Measurements from ENCODE around the gene PTDSS2. TPM values are rescaled to one million over a fixed set of nuclear protein-coding genes. Genes with fewer than 3 reads are reported as not detected.
"Not testable (repeated sequence)": the region's sequence is repeated elsewhere in the genome, so short reads cannot be mapped to it uniquely, and the experiment has no call there.

PTDSS2 gene
- total RNA-seq, 2 donors from 2014 or later, result 26.8 to 32.5 TPM

DNA sequence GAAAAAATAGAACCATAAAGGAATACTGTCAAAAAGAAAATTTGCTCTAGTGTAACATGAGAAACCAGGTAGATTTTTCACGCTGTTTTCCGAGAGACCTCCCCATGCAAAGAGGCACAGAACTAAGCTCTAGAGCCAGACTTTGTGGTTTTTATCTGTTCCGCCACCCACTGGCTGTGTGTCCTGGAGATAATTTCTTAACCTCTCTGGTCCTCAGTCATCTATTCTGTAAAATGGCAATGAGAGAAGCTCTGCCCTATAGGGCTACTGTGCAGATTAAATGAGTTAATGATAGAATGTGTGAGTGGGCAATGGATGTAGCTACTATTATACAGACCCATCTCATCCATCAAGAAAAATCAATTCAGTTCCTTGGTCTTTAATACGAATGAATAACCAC is 25.8 kb upstream of the PTDSS2 start:
- no peaks in the 10 kb centered on the region for H3K36me3 ChIP-seq
- H3K4me1 ChIP-seq, result no peaks in the 10 kb centered on the region
- no peak overlapping the region for H3K4me3 ChIP-seq
- TF ChIP-seq, protein P1, sequence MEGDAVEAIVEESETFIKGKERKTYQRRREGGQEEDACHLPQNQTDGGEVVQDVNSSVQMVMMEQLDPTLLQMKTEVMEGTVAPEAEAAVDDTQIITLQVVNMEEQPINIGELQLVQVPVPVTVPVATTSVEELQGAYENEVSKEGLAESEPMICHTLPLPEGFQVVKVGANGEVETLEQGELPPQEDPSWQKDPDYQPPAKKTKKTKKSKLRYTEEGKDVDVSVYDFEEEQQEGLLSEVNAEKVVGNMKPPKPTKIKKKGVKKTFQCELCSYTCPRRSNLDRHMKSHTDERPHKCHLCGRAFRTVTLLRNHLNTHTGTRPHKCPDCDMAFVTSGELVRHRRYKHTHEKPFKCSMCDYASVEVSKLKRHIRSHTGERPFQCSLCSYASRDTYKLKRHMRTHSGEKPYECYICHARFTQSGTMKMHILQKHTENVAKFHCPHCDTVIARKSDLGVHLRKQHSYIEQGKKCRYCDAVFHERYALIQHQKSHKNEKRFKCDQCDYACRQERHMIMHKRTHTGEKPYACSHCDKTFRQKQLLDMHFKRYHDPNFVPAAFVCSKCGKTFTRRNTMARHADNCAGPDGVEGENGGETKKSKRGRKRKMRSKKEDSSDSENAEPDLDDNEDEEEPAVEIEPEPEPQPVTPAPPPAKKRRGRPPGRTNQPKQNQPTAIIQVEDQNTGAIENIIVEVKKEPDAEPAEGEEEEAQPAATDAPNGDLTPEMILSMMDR (IDR thresholded peaks at IDR 0.05), result no peak
- peaks cover 0 to 4% of the 10 kb centered on the region in 2 donors for H3K9me3 ChIP-seq
- H3K27ac ChIP-seq, result no peak overlapping the region
- peaks cover 0 to under 1% of the 10 kb centered on the region in 2 donors for H3K27me3 ChIP-seq
- no peak for DNase-seq (ENCODE audit: low spot score)

DNA sequence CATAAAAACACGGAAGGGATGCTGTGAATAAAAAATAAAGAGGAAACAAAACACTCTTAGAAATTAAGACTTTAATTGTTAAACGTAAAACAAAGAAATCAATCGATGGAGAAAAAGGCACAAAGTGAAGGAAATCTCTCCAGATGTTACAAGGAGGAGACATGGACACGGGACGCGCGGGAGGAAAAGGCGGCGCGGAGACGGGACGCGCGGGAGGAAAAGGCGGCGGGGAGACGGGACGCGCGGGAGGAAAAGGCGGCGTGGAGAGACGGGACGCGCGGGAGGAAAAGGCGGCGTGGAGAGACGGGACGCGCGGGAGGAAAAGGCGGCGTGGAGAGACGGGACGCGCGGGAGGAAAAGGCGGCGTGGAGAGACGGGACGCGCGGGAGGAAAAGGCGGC is 25.3 kb upstream of the PTDSS2 start:
- not testable (repeated sequence) for H3K9me3 ChIP-seq; DNase-seq (ENCODE audit: low spot score); H3K27me3 ChIP-seq; H3K4me3 ChIP-seq; H3K27ac ChIP-seq; H3K4me1 ChIP-seq; H3K36me3 ChIP-seq

DNA sequence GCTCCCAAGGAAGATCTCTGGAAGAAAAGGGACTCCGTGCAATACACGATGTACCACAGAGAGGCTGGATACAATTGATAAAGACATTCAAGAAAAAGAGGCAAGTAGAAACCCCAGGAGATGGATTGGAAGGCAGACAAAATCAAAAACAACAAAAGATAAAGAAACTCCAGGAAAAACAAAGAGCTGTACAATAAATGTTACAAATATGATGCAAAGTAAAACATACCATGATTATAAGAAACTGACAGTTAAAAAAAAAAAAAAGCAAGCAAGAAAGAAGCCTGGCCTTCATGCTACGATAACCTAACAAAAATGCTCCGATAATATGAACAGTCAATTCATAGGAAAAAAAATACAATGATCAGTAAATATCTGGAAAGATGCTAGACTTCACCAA is 24.8 kb upstream of the PTDSS2 start:
- Histone ChIP-seq H3K27ac (no peak overlapping the region), H3K4me1 (no peaks in the 10 kb centered on the region), H3K27me3 (no peaks in the 10 kb centered on the region), H3K4me3 (no peak overlapping the region), H3K9me3 (peaks cover 0 to 4% of the 10 kb centered on the region in 2 donors), H3K36me3 (no peaks in the 10 kb centered on the region)
- TF ChIP-seq, protein P1 (IDR thresholded peaks at IDR 0.05), result no peak
- no peak for DNase-seq (ENCODE audit: low spot score)

DNA sequence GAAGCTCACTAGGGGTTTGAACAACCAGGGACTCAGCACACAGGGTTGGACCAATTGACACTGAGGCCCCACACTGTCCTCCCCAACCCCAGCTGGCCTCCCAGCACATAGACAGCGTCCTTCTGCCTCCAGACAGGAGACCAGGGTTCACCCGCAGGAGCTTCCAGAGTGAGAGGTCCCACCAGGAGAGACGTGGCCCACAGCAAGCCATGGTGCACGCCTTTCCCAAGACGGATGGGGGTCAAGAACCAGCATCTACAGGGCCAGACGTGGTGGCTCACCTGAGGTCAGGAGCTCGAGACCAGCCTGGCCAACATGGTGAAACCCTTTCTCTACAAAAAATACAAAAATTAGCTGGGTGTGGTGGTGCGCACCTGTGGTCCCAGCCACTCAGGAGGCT is 23.2 kb upstream of the PTDSS2 start:
- TF ChIP-seq, protein P1 (IDR thresholded peaks at IDR 0.05), result no peak
- H3K9me3 ChIP-seq, result peaks cover 0 to 4% of the 10 kb centered on the region in 2 donors
- no peaks in the 10 kb centered on the region for H3K27me3 ChIP-seq
- H3K36me3 ChIP-seq, result no peaks in the 10 kb centered on the region
- no peak overlapping the region for H3K27ac ChIP-seq
- H3K4me1 ChIP-seq, result no peaks in the 10 kb centered on the region
- DNase-seq (ENCODE audit: low spot score), result no peak
- no peak overlapping the region for H3K4me3 ChIP-seq

DNA sequence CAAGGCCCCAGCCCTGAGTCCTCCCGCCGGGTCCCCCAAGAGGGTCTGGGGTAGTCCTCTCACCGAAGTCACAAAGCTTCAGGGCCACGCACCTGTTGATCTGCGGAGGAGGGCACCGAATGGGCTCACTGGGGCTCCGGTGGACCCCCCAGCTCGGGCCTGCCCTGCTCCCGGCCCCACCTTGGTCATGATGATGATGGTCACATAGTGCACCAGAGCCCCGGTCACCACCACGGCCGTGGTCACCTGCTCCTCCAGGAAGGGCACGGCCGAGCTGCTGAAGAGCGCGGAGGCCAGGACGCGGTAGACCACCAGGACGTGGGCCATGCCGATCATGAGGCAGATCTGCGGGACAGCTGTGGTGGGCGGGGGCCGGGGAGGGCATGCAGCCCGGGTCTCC is 21.8 kb upstream of the PTDSS2 start:
- no peak for DNase-seq (ENCODE audit: low spot score)
- Histone ChIP-seq H3K27ac (no peak overlapping the region), H3K4me1 (no peaks in the 10 kb centered on the region), H3K27me3 (no peaks in the 10 kb centered on the region), H3K9me3 (peaks cover 0 to 4% of the 10 kb centered on the region in 2 donors), H3K36me3 (no peaks in the 10 kb centered on the region), H3K4me3 (no peak overlapping the region)
- TF ChIP-seq, protein P1 (IDR thresholded peaks at IDR 0.05), result no peak

DNA sequence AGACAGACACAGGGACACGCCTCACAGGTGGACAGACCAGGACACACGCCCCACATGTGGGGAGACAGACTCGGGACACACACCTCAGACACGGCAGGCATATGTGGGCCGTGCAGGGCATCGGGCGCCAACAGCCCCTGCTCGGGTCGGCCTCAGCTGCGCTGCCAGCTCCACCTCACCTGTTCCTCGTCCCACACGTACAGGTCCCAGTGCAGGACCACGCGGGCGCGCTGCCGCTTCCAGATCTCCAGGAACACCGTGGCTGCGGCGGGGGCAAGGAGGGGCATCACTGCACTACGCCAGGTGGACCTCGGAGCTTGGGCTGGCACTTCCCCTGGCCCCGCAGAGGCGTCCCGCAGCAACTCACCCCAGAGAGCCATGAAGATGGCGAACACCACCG is 20.7 kb upstream of the PTDSS2 start:
- peaks cover 0 to 4% of the 10 kb centered on the region in 2 donors for H3K9me3 ChIP-seq
- no peaks in the 10 kb centered on the region for H3K27me3 ChIP-seq
- no peaks in the 10 kb centered on the region for H3K36me3 ChIP-seq
- TF ChIP-seq, protein P1 (IDR thresholded peaks at IDR 0.05), result no peak
- no peak overlapping the region for H3K27ac ChIP-seq
- H3K4me3 ChIP-seq, result no peak overlapping the region
- DNase-seq (ENCODE audit: low spot score), result no peak
- H3K4me1 ChIP-seq, result no peaks in the 10 kb centered on the region

Measured in right atrium auricular region (tissue), 2 donors.